LoVo (cell line): Measurements from ENCODE around the gene RASD2.

Experiments used
- DNase-seq: peaks from one replicate; pipeline ENCODE4 v3.0.0-alpha.2; 2016; ENCODE audit warnings: low spot score

The RASD2 gene

GRCh38 chr22:35518811-35519210, 21.8 kb upstream of the RASD2 start:
- DNase-seq, result no peak

- no peak for DNase-seq
Measured at GRCh38 chr22:35519306-35520000, 21.2 kb upstream of the RASD2 start.

GRCh38 chr22:35521358-35522224, 19.0 kb upstream of the RASD2 start:
- no peak for DNase-seq

- no peak for DNase-seq
Measured at GRCh38 chr22:35522225-35523149, 18.1 kb upstream of the RASD2 start.

GRCh38 chr22:35523167-35523947, 17.3 kb upstream of the RASD2 start:
- DNase-seq, result no peak

- DNase-seq, result no peak
Measured at GRCh38 chr22:35524966-35525686, 15.5 kb upstream of the RASD2 start.

GRCh38 chr22:35525687-35526332, 14.8 kb upstream of the RASD2 start:
- DNase-seq, result no peak

- no peak for DNase-seq
Measured at GRCh38 chr22:35526333-35526979, 14.2 kb upstream of the RASD2 start.

GRCh38 chr22:35528927-35529326, 11.7 kb upstream of the RASD2 start:
- peak; percentile 11 for DNase-seq

- DNase-seq, result no peak
Measured at GRCh38 chr22:35530700-35531099, 9.9 kb upstream of the RASD2 start.

- DNase-seq, result no peak
Measured at GRCh38 chr22:35531202-35531601, 9.4 kb upstream of the RASD2 start.

- DNase-seq, result no peak
Measured at GRCh38 chr22:35531676-35532075, 9.0 kb upstream of the RASD2 start.

- no peak for DNase-seq
Measured at GRCh38 chr22:35533365-35534029, 7.1 kb upstream of the RASD2 start.

- DNase-seq, result no peak
Measured at GRCh38 chr22:35534091-35534490, 6.5 kb upstream of the RASD2 start.

GRCh38 chr22:35537232-35537631, 3.4 kb upstream of the RASD2 start:
- no peak for DNase-seq

- peak; percentile 41 for DNase-seq
Measured at GRCh38 chr22:35538801-35539321, 1.8 kb upstream of the RASD2 start.

GRCh38 chr22:35539487-35539886, 1.1 kb upstream of the RASD2 start:
- DNase-seq, result no peak

GRCh38 chr22:35539910-35540594, 579 bp upstream of the RASD2 start:
- DNase-seq, result peak; percentile 67
